Lower leg skin (tissue), 4 donors: ENCODE data around the gene DOLK. TPM values are rescaled to one million over a fixed set of nuclear protein-coding genes. Genes with fewer than 3 reads are reported as not detected.

Experiments used
- DNase-seq, 2 donors: peaks; one replicate each; pipeline ENCODE4 v3.0.0-alpha.2; 2019; ENCODE audit warnings: low spot score in 2 of 2
- H3K4me3 ChIP-seq: fragments of 200-600 bp; sonication (generic); 2 replicates; pipeline ENCODE4 v1.5.1; 2017; ENCODE audit warnings: mild to moderate bottlenecking, low read depth; ENCODE audit not compliant: poor library complexity, severe bottlenecking
- POLR2A ChIP-seq, 2 donors: fragments of 450-650 bp; IDR thresholded peaks; one replicate each; pipeline ENCODE4 v1.6.1; 2016 to 2017; ENCODE audit warnings: antibody characterized with exemption in 2 of 2, mild to moderate bottlenecking in 1 of 2, moderate library complexity in 1 of 2
- WGBS, 2 donors: methylation state at CpG; one replicate each; pipeline ENCODE4 v1.1.5; 2018; 5-methylcytosine and 5-hydroxymethylcytosine counted together
- intact Hi-C: fragments of 100-400 bp; cut with DNase I; formaldehyde crosslinking; loops from one replicate; pipeline ENCODE4 v1.15.0; 2023; ENCODE audit warnings: low total_unique reads
- total RNA-seq, 4 donors: library from RNA; depleted of rRNA; stranded (reverse); fragments of >200 nt; gene quantifications; one replicate each; pipeline ENCODE4 v1.1.0, GENCODE V29; 2016
- TF ChIP-seq, protein P1 (sequence below), 3 donors: fragments of 450-650 bp; IDR thresholded peaks; one replicate each; pipeline ENCODE4 v1.5.1; 2016; ENCODE audit warnings: antibody characterized with exemption in 3 of 3, mild to moderate bottlenecking in 3 of 3, moderate library complexity in 2 of 3

The DOLK gene
- total RNA-seq, 4 donors from 2014 or later = 9.8 to 16.4 (median 11.9) TPM

DNA sequence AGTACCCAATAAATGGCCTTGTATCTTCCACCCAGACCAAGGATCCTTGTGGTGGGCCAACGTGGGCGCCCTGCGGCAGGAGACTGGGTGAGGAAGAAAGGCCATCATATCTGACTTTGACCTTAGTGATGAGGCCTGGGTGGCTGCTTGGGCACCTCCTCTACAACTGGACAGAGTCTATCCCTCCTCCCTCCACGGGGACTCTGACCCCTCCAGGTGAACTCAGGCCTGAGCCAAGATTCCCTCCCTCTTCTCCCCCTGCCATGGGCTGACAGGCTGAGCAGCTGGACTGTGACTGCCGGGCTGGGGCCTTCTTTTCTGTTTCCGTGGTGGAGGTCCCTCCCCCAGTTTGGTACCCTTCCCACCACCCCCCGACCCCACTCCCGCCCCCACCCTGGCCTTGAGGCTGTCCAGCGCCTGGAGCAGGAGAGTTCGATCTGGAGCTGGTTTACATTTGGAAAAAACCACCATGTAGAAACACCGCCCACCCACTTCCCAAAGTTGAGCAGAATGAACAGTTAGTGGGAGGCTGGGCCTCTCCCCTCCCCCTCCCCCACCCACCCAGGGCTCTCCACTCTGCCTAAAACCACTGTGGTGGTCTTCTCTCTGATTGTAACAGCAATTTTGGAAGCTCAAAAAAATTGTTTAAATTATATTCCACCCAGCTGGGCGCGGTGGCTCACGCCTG, 27.9 kb downstream of the DOLK start:
- no peak for DNase-seq
- 79 to 82% methylated on average over 11 to 14 of the region's 14 CpGs for WGBS, 2 donors
- no peak for TF ChIP-seq POLR2A (IDR thresholded peaks at IDR 0.05)
- TF ChIP-seq, protein P1, sequence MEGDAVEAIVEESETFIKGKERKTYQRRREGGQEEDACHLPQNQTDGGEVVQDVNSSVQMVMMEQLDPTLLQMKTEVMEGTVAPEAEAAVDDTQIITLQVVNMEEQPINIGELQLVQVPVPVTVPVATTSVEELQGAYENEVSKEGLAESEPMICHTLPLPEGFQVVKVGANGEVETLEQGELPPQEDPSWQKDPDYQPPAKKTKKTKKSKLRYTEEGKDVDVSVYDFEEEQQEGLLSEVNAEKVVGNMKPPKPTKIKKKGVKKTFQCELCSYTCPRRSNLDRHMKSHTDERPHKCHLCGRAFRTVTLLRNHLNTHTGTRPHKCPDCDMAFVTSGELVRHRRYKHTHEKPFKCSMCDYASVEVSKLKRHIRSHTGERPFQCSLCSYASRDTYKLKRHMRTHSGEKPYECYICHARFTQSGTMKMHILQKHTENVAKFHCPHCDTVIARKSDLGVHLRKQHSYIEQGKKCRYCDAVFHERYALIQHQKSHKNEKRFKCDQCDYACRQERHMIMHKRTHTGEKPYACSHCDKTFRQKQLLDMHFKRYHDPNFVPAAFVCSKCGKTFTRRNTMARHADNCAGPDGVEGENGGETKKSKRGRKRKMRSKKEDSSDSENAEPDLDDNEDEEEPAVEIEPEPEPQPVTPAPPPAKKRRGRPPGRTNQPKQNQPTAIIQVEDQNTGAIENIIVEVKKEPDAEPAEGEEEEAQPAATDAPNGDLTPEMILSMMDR (IDR thresholded peaks at IDR 0.05) = no peak
- intact Hi-C loops = no loop called here
- no peak overlapping the region for H3K4me3 ChIP-seq

GRCh38 chr9:128918921-128919320, 28.5 kb downstream of the DOLK start:
- no peak overlapping the region for H3K4me3 ChIP-seq
- intact Hi-C loops = no loop called here
- TF ChIP-seq, protein P1 (IDR thresholded peaks at IDR 0.05) = no peak
- no peak for TF ChIP-seq POLR2A (IDR thresholded peaks at IDR 0.05)
- 59 to 78% methylated on average over 2 of the region's 2 CpGs for WGBS, 2 donors
- no peak for DNase-seq

DNA sequence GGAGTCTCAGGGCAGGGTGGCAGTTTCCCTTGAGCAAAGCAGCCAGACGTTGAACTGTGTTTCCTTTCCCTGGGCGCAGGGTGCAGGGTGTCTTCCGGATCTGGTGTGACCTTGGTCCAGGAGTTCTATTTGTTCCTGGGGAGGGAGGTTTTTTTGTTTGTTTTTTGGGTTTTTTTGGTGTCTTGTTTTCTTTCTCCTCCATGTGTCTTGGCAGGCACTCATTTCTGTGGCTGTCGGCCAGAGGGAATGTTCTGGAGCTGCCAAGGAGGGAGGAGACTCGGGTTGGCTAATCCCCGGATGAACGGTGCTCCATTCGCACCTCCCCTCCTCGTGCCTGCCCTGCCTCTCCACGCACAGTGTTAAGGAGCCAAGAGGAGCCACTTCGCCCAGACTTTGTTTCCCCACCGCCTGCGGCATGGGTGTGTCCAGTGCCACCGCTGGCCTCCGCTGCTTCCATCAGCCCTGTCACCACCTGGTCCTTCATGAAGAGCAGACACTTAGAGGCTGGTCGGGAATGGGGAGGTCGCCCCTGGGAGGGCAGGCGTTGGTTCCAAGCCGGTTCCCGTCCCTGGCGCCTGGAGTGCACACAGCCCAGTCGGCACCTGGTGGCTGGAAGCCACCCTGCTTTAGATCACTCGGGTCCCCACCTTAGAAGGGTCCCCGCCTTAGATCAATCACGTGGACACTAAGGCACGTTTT, 30.1 kb downstream of the DOLK start:
- intact Hi-C loops = no loop called here
- DNase-seq = peak; percentile 84 to 96
- no peak for TF ChIP-seq POLR2A (IDR thresholded peaks at IDR 0.05)
- TF ChIP-seq, protein P1 (IDR thresholded peaks at IDR 0.05) = no peak
- no peak overlapping the region for H3K4me3 ChIP-seq
- WGBS, 2 donors = 37 to 38% methylated on average over 26 of the region's 26 CpGs

DNA sequence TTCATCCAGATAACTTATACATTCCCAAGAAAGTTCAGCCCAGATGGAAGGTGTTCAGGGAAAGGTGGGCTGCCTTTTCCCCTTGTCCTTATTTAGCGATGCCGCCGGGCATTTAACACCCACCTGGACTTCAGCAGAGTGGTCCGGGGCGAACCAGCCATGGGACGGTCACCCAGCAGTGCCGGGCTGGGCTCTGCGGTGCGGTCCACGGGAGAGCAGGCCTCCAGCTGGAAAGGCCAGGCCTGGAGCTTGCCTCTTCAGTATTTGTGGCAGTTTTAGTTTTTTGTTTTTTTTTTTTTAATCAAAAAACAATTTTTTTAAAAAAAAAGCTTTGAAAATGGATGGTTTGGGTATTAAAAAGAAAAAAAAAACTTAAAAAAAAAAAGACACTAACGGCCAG, 30.7 kb downstream of the DOLK start:
- DNase-seq = no peak
- TF ChIP-seq, protein P1 (IDR thresholded peaks at IDR 0.05) = no peak
- TF ChIP-seq POLR2A (IDR thresholded peaks at IDR 0.05) = no peak
- H3K4me3 ChIP-seq = no peak overlapping the region
- WGBS, 2 donors = 68 to 70% methylated on average over 11 of the region's 11 CpGs
- intact Hi-C loops = no loop called here

DNA sequence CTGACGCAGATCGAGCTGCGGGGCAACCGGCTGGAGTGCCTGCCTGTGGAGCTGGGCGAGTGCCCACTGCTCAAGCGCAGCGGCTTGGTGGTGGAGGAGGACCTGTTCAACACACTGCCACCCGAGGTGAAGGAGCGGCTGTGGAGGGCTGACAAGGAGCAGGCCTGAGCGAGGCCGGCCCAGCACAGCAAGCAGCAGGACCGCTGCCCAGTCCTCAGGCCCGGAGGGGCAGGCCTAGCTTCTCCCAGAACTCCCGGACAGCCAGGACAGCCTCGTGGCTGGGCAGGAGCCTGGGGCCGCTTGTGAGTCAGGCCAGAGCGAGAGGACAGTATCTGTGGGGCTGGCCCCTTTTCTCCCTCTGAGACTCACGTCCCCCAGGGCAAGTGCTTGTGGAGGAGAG, 31.2 kb downstream of the DOLK start:
- H3K4me3 ChIP-seq = no peak overlapping the region
- WGBS, 2 donors = 45 to 66% methylated on average over 12 to 18 of the region's 18 CpGs
- TF ChIP-seq, protein P1 (IDR thresholded peaks at IDR 0.05) = no peak
- no peak for TF ChIP-seq POLR2A (IDR thresholded peaks at IDR 0.05)
- intact Hi-C loops = no loop called here
- DNase-seq = peak in 1 of 2 donors; percentile 91
